GM23338 (cell line): Measurements from ENCODE around the gene RTF1. TPM values are rescaled to one million over a fixed set of nuclear protein-coding genes. Genes with fewer than 3 reads are reported as not detected.

ENCODE experiments used
- ATAC-seq: fragments of 200-7000 bp; cut with Tn5 transposase; 3 replicates; pipeline ENCODE4 v1.9.1; 2020
- DNase-seq: peaks from one replicate; pipeline ENCODE4 v3.0.0-alpha.2; 2015; ENCODE audit warnings: low spot score
- H2AFZ ChIP-seq: fragments of 200-600 bp; sonication (generic); 2 replicates; pipeline ENCODE4 v1.8.0; 2016; ENCODE audit warnings: antibody characterized with exemption, mild to moderate bottlenecking, moderate library complexity
- H3F3A ChIP-seq: fragments of 200-600 bp; sonication (generic); replicated peaks from 2 replicates; pipeline ENCODE4 v1.8.0; 2017; ENCODE audit warnings: antibody characterized with exemption, mixed run types, low read depth
- H3K27ac ChIP-seq: fragments of 200-600 bp; sonication (generic); 2 replicates; pipeline ENCODE4 v1.6.1; 2016; ENCODE audit warnings: low read depth
- H3K27me3 ChIP-seq: fragments of 200-600 bp; sonication (generic); 2 replicates; pipeline ENCODE4 v1.8.0; 2016; ENCODE audit warnings: mild to moderate bottlenecking, mixed run types, moderate library complexity; ENCODE audit not compliant: insufficient read depth
- H3K36me3 ChIP-seq: fragments of 200-600 bp; sonication (generic); 2 replicates; pipeline ENCODE4 v1.8.0; 2016; ENCODE audit warnings: mild to moderate bottlenecking; ENCODE audit not compliant: insufficient read depth
- H3K4me1 ChIP-seq: fragments of 200-600 bp; sonication (generic); 2 replicates; pipeline ENCODE4 v1.8.0; 2016; ENCODE audit warnings: mild to moderate bottlenecking, moderate library complexity; ENCODE audit not compliant: insufficient read depth
- H3K4me2 ChIP-seq: fragments of 200-600 bp; sonication (generic); 2 replicates; pipeline ENCODE4 v1.7.1; 2017; ENCODE audit warnings: mixed run types
- H3K4me3 ChIP-seq: fragments of 200-600 bp; sonication (generic); 2 replicates; pipeline ENCODE4 v1.6.1; 2016; ENCODE audit warnings: mixed run types
- H3K79me2 ChIP-seq: fragments of 200-600 bp; sonication (generic); replicated peaks from 2 replicates; pipeline ENCODE4 v1.8.0; 2017; ENCODE audit warnings: mild to moderate bottlenecking; ENCODE audit not compliant: insufficient read depth
- H3K9me2 ChIP-seq: fragments of 200-600 bp; sonication (generic); 2 replicates; pipeline ENCODE4 v1.8.0; 2017; ENCODE audit not compliant: insufficient read depth
- H4K20me1 ChIP-seq: fragments of 200-600 bp; sonication (generic); replicated peaks from 2 replicates; pipeline ENCODE4 v1.8.0; 2017; ENCODE audit warnings: mild to moderate bottlenecking; ENCODE audit not compliant: insufficient read depth
- H3K27ac Mint-ChIP-seq: 2 replicates; pipeline ENCODE4 v1.8.0; 2020; ENCODE audit warnings: inconsistent platforms, mild to moderate bottlenecking, moderate library complexity, mixed read lengths
- H3K27me3 Mint-ChIP-seq: 3 replicates; pipeline ENCODE4 v1.8.0; 2022; ENCODE audit warnings: low read depth, mild to moderate bottlenecking, moderate library complexity, mixed read lengths, inconsistent platforms; ENCODE audit not compliant: insufficient read depth, poor library complexity
- H3K36me3 Mint-ChIP-seq: 3 replicates; pipeline ENCODE4 v1.8.0; 2021; ENCODE audit warnings: low read depth, mild to moderate bottlenecking, inconsistent platforms, moderate library complexity, mixed read lengths
- H3K4me1 Mint-ChIP-seq: 3 replicates; pipeline ENCODE4 v1.8.0; 2020; ENCODE audit warnings: mild to moderate bottlenecking, inconsistent platforms, mixed read lengths
- H3K4me3 Mint-ChIP-seq: 3 replicates; pipeline ENCODE4 v1.8.0; 2021; ENCODE audit warnings: moderate library complexity, mild to moderate bottlenecking, inconsistent platforms, mixed read lengths
- H3K9me3 Mint-ChIP-seq: 3 replicates; pipeline ENCODE4 v1.8.0; 2020; ENCODE audit warnings: moderate library complexity, mild to moderate bottlenecking, inconsistent platforms, mixed read lengths
- CREB1 ChIP-seq: fragments of 250-450 bp; sonication (Bioruptor Pico); IDR thresholded peaks from 2 replicates; pipeline ENCODE4 v1.5.0; 2020; ENCODE audit warnings: low read depth, mild to moderate bottlenecking, moderate library complexity
- ETS1 ChIP-seq: IDR thresholded peaks from 2 replicates; pipeline ENCODE4 v1.6.1; 2016; ENCODE audit warnings: antibody characterized with exemption
- EZH2 ChIP-seq: fragments of 200-600 bp; sonication (generic); IDR thresholded peaks from one replicate; pipeline ENCODE4 v1.8.0; 2017; ENCODE audit warnings: antibody characterized with exemption, mild to moderate bottlenecking, low read depth; ENCODE audit not compliant: unreplicated experiment
- EZH2phosphoT487 ChIP-seq: fragments of 200-600 bp; sonication (generic); IDR thresholded peaks from one replicate; pipeline ENCODE4 v1.8.1; 2018; ENCODE audit warnings: antibody characterized with exemption; ENCODE audit not compliant: unreplicated experiment
- POLR2AphosphoS5 ChIP-seq: IDR thresholded peaks from 2 replicates; pipeline ENCODE4 v1.6.1; 2016; ENCODE audit warnings: antibody characterized with exemption, low read depth
- STAT1 ChIP-seq: IDR thresholded peaks from one replicate; pipeline ENCODE4 v1.6.1; 2016; ENCODE audit warnings: antibody characterized with exemption; ENCODE audit not compliant: unreplicated experiment
- ZNF114 ChIP-seq: fragments of 250-450 bp; sonication (Bioruptor Pico); IDR thresholded peaks from 2 replicates; pipeline ENCODE4 v1.5.0; 2020; ENCODE audit warnings: mild to moderate bottlenecking, moderate library complexity
- ZNF331 ChIP-seq: fragments of 250-450 bp; sonication (Bioruptor Pico); IDR thresholded peaks from 2 replicates; pipeline ENCODE4 v1.5.0; 2020; ENCODE audit warnings: low read depth, mild to moderate bottlenecking, moderate library complexity
- polyA plus RNA-seq: library from polyadenylated mRNA; unstranded; fragments of >200 nt; fragmentation: Nextera tagmentation; extraction: Ambion mirVana; gene quantifications from 2 replicates; pipeline ENCODE4 v1.2.1, GENCODE V29; 2016
- total RNA-seq: library from RNA; depleted of rRNA; stranded (reverse); fragments of >200 nt; shearing (Covaris generic); gene quantifications from 2 replicates; pipeline ENCODE4 v1.2.3, GENCODE V29; 2014
- TF ChIP-seq, protein P1 (sequence below): fragments of 250-450 bp; sonication (Bioruptor Pico); IDR thresholded peaks from 2 replicates; pipeline ENCODE4 v1.5.0; 2020; ENCODE audit warnings: mild to moderate bottlenecking, moderate library complexity
- TF ChIP-seq, protein P2 (sequence below), 2 experiments: fragments of 200-600 bp in 1 of 2; sonication (generic) in 1 of 2; conservative IDR thresholded peaks; 2 replicates each; pipeline versions ENCODE4 v1.5.1 to v1.6.1; 2016 to 2017; ENCODE audit warnings: antibody characterized with exemption in 2 of 2, low read depth in 2 of 2, mild to moderate bottlenecking in 2 of 2, moderate library complexity in 1 of 2

Gene RTF1
- total and polyA plus RNA-seq, 2 experiments from 2014 or later, result 38.1 to 298 TPM

- no peak for ATAC-seq
- TF ChIP-seq EZH2phosphoT487 (no peak), STAT1 (no peak), POLR2AphosphoS5 (no peak), ETS1 (no peak), EZH2 (no peak), ZNF331 (no peak), CREB1 (CRISPR knock-in tag) (no peak), ZNF114 (CRISPR knock-in tag) (no peak)
- TF ChIP-seq, protein P1, sequence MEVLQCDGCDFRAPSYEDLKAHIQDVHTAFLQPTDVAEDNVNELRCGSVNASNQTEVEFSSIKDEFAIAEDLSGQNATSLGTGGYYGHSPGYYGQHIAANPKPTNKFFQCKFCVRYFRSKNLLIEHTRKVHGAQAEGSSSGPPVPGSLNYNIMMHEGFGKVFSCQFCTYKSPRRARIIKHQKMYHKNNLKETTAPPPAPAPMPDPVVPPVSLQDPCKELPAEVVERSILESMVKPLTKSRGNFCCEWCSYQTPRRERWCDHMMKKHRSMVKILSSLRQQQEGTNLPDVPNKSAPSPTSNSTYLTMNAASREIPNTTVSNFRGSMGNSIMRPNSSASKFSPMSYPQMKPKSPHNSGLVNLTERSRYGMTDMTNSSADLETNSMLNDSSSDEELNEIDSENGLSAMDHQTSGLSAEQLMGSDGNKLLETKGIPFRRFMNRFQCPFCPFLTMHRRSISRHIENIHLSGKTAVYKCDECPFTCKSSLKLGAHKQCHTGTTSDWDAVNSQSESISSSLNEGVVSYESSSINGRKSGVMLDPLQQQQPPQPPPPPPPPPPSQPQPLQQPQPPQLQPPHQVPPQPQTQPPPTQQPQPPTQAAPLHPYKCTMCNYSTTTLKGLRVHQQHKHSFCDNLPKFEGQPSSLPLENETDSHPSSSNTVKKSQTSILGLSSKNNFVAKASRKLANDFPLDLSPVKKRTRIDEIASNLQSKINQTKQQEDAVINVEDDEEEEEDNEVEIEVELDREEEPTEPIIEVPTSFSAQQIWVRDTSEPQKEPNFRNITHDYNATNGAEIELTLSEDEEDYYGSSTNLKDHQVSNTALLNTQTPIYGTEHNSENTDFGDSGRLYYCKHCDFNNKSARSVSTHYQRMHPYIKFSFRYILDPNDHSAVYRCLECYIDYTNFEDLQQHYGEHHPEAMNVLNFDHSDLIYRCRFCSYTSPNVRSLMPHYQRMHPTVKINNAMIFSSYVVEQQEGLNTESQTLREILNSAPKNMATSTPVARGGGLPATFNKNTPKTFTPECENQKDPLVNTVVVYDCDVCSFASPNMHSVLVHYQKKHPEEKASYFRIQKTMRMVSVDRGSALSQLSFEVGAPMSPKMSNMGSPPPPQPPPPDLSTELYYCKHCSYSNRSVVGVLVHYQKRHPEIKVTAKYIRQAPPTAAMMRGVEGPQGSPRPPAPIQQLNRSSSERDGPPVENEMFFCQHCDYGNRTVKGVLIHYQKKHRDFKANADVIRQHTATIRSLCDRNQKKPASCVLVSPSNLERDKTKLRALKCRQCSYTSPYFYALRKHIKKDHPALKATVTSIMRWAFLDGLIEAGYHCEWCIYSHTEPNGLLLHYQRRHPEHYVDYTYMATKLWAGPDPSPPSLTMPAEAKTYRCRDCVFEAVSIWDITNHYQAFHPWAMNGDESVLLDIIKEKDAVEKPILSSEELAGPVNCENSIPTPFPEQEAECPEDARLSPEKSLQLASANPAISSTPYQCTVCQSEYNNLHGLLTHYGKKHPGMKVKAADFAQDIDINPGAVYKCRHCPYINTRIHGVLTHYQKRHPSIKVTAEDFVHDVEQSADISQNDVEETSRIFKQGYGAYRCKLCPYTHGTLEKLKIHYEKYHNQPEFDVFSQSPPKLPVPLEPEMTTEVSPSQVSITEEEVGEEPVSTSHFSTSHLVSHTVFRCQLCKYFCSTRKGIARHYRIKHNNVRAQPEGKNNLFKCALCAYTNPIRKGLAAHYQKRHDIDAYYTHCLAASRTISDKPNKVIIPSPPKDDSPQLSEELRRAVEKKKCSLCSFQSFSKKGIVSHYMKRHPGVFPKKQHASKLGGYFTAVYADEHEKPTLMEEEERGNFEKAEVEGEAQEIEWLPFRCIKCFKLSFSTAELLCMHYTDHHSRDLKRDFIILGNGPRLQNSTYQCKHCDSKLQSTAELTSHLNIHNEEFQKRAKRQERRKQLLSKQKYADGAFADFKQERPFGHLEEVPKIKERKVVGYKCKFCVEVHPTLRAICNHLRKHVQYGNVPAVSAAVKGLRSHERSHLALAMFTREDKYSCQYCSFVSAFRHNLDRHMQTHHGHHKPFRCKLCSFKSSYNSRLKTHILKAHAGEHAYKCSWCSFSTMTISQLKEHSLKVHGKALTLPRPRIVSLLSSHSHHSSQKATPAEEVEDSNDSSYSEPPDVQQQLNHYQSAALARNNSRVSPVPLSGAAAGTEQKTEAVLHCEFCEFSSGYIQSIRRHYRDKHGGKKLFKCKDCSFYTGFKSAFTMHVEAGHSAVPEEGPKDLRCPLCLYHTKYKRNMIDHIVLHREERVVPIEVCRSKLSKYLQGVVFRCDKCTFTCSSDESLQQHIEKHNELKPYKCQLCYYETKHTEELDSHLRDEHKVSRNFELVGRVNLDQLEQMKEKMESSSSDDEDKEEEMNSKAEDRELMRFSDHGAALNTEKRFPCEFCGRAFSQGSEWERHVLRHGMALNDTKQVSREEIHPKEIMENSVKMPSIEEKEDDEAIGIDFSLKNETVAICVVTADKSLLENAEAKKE (CRISPR knock-in tag), result no peak
- TF ChIP-seq, protein P2, sequence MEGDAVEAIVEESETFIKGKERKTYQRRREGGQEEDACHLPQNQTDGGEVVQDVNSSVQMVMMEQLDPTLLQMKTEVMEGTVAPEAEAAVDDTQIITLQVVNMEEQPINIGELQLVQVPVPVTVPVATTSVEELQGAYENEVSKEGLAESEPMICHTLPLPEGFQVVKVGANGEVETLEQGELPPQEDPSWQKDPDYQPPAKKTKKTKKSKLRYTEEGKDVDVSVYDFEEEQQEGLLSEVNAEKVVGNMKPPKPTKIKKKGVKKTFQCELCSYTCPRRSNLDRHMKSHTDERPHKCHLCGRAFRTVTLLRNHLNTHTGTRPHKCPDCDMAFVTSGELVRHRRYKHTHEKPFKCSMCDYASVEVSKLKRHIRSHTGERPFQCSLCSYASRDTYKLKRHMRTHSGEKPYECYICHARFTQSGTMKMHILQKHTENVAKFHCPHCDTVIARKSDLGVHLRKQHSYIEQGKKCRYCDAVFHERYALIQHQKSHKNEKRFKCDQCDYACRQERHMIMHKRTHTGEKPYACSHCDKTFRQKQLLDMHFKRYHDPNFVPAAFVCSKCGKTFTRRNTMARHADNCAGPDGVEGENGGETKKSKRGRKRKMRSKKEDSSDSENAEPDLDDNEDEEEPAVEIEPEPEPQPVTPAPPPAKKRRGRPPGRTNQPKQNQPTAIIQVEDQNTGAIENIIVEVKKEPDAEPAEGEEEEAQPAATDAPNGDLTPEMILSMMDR (conservative IDR thresholded peaks at IDR 0.05; ENCODE audit: low read depth in 2 of 2), result no peak
- H3F3A ChIP-seq, result no peaks in the 10 kb centered on the region
Observed at GRCh38 chr15:41411031-41411430, 5.9 kb upstream of the RTF1 start.

More at GRCh38 chr15:41411031-41411430, 5.9 kb upstream of the RTF1 start:
- H3K36me3 Mint-ChIP-seq, result no peaks in the 10 kb centered on the region
- H3K9me3 Mint-ChIP-seq, result no peaks in the 10 kb centered on the region
- H3K4me1 Mint-ChIP-seq, result peaks cover 4% of the 10 kb centered on the region; the same call in 1 of the 3 replicates
- H3K4me2 ChIP-seq, result no peak overlapping the region
- H3K27ac Mint-ChIP-seq, result no peak overlapping the region
- H3K4me3 Mint-ChIP-seq, result no peak overlapping the region
- no peaks in the 10 kb centered on the region for H3K9me2 ChIP-seq
- peaks cover 2% of the 10 kb centered on the region for H3K4me1 ChIP-seq
- no peak overlapping the region for H2AFZ ChIP-seq
- no peaks in the 10 kb centered on the region for H3K36me3 ChIP-seq
- peaks cover 7% of the 10 kb centered on the region for H3K79me2 ChIP-seq
- H3K27me3 ChIP-seq, result no peaks in the 10 kb centered on the region
- no peak overlapping the region for H3K4me3 ChIP-seq
- no peaks in the 10 kb centered on the region for H3K27me3 Mint-ChIP-seq
- no peak overlapping the region for H3K27ac ChIP-seq
- no peak for DNase-seq
- H4K20me1 ChIP-seq, result no peaks in the 10 kb centered on the region
